Fibroblast of the aortic adventitia (primary cell): ENCODE measurements around the gene METRN. TPM values are rescaled to one million over a fixed set of nuclear protein-coding genes. Genes with fewer than 3 reads are reported as not detected.
"Not testable (repeated sequence)": the region's sequence is repeated elsewhere in the genome, so short reads cannot be mapped to it uniquely, and the experiment has no call there.

ENCODE experiments used
- DNase-seq: peaks from one replicate; pipeline ENCODE4 v3.0.0-alpha.2; 2010; ENCODE audit warnings: low read depth
- H3K4me3 ChIP-seq: 2 replicates; pipeline ENCODE4 v1.5.1; 2011; ENCODE audit warnings: low read depth, mild to moderate bottlenecking, control low read depth, low read length, moderate library complexity
- total RNA-seq: library from RNA; depleted of rRNA; stranded (reverse); fragments of >200 nt; gene quantifications from 2 replicates; pipeline ENCODE4 v1.2.3, GENCODE V29; 2012; ENCODE audit warnings: low replicate concordance
- TF ChIP-seq, protein P1 (sequence below): IDR thresholded peaks from 2 replicates; pipeline ENCODE4 v1.5.1; 2011; ENCODE audit warnings: mild to moderate bottlenecking, low read length, control low read depth, inconsistent platforms; ENCODE audit not compliant: insufficient read depth

Gene METRN
- total RNA-seq, 1 donor, result 30.7 TPM

DNA sequence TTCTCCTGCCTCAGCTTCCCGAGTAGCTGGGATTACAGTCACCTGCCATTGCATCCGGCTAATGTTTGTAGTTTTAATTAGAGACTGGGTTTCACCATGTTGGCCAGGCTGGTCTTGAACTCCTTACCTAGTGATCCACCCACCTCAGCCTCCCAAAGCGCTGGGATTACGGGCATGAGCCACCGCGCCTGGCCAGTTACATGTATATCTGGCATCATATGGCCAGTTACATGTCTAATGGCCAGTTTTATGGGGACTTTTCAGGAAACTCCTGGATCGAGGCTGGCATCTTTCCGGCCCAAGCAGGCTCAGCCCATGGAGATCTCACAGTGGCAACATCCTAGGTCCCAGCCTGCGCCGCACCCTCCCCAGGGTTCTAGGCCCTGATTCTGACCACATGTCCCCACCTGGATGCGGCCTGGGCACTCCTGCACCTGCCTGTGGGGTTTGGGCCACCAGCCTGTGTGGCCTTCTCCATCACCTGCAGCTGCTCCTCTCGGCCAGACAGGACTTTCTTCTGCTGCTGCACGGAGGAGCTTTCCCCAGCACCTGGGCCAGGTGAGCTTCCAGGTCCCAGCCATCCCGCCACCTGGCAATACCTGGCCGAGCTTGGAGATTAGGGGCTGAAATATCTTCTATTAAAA, 27.2 kb downstream of the METRN start:
- H3K4me3 ChIP-seq, result no peak overlapping the region
- TF ChIP-seq, protein P1, sequence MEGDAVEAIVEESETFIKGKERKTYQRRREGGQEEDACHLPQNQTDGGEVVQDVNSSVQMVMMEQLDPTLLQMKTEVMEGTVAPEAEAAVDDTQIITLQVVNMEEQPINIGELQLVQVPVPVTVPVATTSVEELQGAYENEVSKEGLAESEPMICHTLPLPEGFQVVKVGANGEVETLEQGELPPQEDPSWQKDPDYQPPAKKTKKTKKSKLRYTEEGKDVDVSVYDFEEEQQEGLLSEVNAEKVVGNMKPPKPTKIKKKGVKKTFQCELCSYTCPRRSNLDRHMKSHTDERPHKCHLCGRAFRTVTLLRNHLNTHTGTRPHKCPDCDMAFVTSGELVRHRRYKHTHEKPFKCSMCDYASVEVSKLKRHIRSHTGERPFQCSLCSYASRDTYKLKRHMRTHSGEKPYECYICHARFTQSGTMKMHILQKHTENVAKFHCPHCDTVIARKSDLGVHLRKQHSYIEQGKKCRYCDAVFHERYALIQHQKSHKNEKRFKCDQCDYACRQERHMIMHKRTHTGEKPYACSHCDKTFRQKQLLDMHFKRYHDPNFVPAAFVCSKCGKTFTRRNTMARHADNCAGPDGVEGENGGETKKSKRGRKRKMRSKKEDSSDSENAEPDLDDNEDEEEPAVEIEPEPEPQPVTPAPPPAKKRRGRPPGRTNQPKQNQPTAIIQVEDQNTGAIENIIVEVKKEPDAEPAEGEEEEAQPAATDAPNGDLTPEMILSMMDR, result no peak
- DNase-seq, result no peak

DNA sequence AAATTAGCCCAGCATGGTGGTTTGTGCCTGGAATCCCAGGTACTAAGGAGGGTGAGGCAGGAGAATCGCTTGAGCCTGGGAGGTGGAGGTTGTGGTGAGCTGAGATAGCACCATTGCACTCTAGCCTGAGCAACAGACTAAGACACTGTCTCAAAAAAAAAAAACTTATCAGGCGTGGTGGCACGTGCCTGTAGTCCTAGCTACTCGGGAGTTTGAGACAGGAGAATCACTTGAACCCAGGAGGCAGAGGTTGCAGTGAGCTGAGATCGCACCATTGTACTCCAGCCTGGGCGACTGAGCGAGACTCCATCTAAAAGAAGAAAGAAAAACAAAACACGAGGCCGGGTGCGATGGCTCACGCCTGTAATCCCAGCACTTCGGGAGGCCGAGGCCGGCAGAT, 28.0 kb downstream of the METRN start:
- H3K4me3 ChIP-seq, DNase-seq: not testable (repeated sequence)

DNA sequence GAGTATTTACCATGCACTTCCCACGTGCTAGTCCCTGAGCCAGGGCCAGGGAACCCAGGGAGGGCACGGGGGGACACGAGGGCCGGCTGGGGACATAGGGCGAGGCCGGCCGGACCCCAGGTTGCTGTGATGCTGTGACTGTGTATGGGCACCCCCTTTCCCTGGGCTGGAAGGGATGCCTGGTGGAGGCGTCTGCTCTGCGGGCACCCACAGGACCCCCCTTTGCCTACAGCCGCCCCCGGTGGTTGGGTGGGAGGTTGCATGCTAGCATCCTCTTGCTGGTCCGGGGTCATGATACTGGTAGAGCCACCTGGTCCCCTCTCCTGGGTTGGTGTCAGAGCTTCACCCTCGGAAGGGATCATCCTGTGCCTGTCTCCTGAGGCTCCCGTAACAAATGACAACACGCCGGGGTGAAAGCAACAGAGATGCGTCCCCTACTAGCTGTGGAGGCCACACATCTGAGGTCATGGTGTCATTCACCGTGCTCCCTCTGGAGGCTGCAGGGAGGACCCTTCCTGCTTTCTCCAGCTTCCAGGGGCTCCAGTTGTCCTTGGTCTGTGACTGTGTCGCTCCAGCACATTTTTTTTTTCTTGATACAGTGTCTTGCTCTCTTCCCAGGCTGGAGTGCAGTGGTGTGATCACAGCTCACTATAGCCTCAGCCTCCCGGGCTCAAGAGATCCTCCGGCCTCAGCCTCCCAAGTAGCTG, 29.0 kb downstream of the METRN start:
- no peak overlapping the region for H3K4me3 ChIP-seq
- no peak for DNase-seq
- TF ChIP-seq, protein P1, result no peak

DNA sequence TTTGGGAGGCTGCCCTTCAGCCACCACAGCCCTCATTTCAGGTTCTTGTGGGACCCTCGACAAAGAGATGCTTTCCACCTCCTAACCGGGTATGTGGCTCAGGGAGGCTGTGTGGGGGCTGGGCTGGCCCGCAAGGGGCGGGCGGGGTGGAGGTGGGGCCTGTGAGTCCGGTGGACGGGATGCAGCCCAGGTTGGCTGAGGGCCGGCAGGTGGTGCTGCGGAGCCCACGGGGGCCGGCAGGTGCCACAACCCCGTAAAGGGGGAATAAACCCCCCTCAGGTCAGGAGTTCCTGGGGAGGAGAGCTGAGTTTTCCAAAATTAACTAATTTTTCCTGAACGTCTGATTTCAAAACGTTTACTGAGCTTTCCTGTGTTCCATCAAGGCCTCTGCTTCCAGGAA, 30.8 kb downstream of the METRN start:
- no peak for DNase-seq
- H3K4me3 ChIP-seq, result no peak overlapping the region
- TF ChIP-seq, protein P1, result peak; percentile 16

DNA sequence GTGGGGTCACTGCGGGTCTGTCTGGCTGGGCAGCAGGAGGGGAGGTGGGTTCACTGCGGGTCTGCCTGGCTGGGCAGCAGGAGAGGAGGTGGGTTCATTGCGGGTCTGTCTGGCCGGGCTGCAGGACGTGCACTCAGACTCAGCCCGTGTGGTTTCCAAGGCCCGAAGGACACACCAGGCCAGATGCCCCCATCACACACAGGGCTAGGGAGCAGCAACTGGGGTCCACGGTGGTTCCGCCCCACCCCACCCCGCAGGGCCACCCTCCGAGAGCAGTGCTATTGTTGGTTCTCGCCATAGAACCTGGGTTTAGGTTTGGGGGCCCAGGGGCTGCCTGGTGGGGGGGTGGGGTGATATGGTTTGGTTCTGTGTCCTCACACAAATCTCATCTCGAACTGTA, 31.7 kb downstream of the METRN start:
- TF ChIP-seq, protein P1, result no peak
- no peak overlapping the region for H3K4me3 ChIP-seq
- DNase-seq, result no peak

DNA sequence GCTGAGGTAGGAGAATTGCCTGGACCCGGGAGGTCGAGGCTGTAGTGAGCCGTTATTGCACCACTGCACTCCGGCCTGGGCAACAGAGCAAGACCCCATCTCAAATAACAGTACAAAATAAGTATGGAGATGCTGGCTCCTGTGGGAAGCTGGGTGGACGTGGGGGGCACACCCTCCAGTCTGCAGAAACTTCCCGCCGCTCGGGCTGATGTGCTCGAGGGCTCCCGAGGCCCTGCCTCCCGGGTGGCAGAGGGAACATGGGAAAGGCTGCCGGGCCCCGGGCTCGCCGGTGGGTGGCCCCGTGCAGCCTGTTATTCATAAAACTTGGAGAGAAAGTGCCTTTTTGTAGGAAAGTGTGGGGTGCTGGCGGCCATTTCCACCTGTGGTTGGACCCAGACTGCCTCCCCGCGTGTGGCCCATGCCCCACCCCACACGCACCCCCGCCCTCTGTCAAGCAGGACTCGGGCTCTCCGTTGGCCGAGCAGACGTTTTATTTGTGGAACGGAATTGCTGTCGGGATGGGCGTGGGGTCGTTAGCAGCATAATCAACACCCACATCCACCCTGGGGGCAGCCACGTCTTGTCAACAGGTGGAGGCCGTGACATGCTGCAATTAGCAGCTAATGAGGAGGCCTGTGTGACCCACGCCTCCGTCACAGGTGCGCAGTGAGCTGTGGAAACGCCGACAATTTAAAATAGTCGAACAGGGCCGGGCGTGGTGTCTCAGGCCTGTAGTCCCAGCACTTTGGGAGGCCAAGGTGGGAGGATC, 33.2 kb downstream of the METRN start:
- H3K4me3 ChIP-seq, result no peak overlapping the region
- TF ChIP-seq, protein P1, result no peak
- DNase-seq, result no peak

DNA sequence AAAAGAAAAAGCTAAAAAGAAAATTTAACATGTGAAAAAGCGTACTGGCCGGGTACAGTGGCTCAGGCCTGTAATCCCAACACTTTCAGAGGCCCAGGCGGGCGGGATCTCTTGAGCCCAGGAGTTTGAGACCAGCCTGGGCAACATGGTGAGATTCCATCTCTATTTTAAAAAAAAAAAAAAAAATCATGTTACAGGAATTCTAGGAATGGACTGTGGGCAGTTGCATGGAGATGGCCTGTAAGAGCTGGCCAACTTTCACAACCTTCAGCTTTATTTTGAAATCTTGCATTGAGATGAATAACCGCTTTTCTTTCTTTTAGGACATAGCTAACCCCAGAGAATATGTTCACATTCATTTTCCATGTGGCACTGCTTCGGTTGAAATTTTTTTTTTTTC, 34.1 kb downstream of the METRN start:
- TF ChIP-seq, protein P1, result no peak
- DNase-seq, result peak; percentile 89
- no peak overlapping the region for H3K4me3 ChIP-seq
